K562 (cell line): Measurements from ENCODE around the gene CD99L2. TPM values are rescaled to one million over a fixed set of nuclear protein-coding genes. Genes with fewer than 3 reads are reported as not detected.

Experiments used
- ATAC-seq: fragments of 200-7000 bp; cut with Tn5 transposase; 3 replicates; pipeline ENCODE4 v1.9.1; 2020; ENCODE audit warnings: moderate library complexity
- BruUV-seq: library from RNA; stranded (reverse); fragments of 400-500 nt; replicated peaks from 2 replicates; lab custom pipeline; 2021; lab: Mats Ljungman, UMichigan
- CTCF ChIA-PET: fragments of 300-600 bp; formaldehyde crosslinking; extraction: SDS; loops from one replicate; lab custom pipeline; 2021; ENCODE audit warnings: low intra/inter-chr PET ratio; lab: Yijun Ruan, JAX
- POLR2A ChIA-PET: fragments of 300-600, 350-650 bp; sonication (Branson Sonifier 250); formaldehyde crosslinking; extraction: SDS; loops from one replicate; lab custom pipeline; 2021; ENCODE audit warnings: antibody characterized with exemption, inconsistent platforms; lab: Yijun Ruan, JAX
- DNase-seq, 4 experiments: peaks; one replicate each; pipeline versions ENCODE4 v3.0.0 to v3.0.0-alpha.2; 2011 to 2018; ENCODE audit warnings: low spot score in 3 of 4, mixed read lengths in 3 of 4; ENCODE audit errors: extremely low read depth in 1 of 4
- FAIRE-seq: peaks from 2 replicates; lab custom pipeline; 2011; peaks lifted over from hg19 to GRCh38; lab: Jason Lieb, UNC
- H2AFZ ChIP-seq: 2 replicates; pipeline ENCODE4 v1.6.0; 2011; ENCODE audit warnings: low read depth, low read length, control low read depth, inconsistent platforms
- H3K27ac ChIP-seq: fragments of 200-600 bp; 3 replicates; pipeline ENCODE4 v1.8.0; 2011; ENCODE audit warnings: low read depth, mild to moderate bottlenecking, control low read depth, inconsistent platforms, low read length, moderate library complexity, mixed read lengths; ENCODE audit errors: extremely low read depth
- H3K27me3 ChIP-seq, 2 experiments: fragments of 300-600 bp in 1 of 2; 2 replicates in 1 of 2; 3 replicates in 1 of 2; pipeline versions ENCODE4 v1.6.0 to v1.8.0; 2011; ENCODE audit warnings: inconsistent platforms in 2 of 2, low read length in 2 of 2, mild to moderate bottlenecking in 1 of 2, mixed read lengths in 1 of 2, moderate library complexity in 1 of 2; ENCODE audit not compliant: control insufficient read depth in 2 of 2, insufficient read depth in 2 of 2
- H3K36me3 ChIP-seq: fragments of 300-600 bp; 3 replicates; pipeline ENCODE4 v1.8.0; 2011; ENCODE audit warnings: mild to moderate bottlenecking, low read length, inconsistent platforms; ENCODE audit not compliant: control insufficient read depth, insufficient read depth
- H3K4me1 ChIP-seq, 2 experiments: fragments of 200-600 bp in 1 of 2; replicated peaks in 1 of 2; 2 replicates in 1 of 2; 3 replicates in 1 of 2; pipeline versions ENCODE4 v1.5.1 to v1.8.0; 2011; ENCODE audit warnings: inconsistent platforms in 2 of 2, low read length in 2 of 2, mild to moderate bottlenecking in 1 of 2, mixed read lengths in 1 of 2, moderate library complexity in 1 of 2; ENCODE audit not compliant: control insufficient read depth in 2 of 2, insufficient read depth in 2 of 2
- H3K4me2 ChIP-seq: 2 replicates; pipeline ENCODE4 v1.6.1; 2011; ENCODE audit warnings: low read length, control low read depth, inconsistent platforms, mixed read lengths; ENCODE audit not compliant: insufficient read depth
- H3K4me3 ChIP-seq: fragments of 200-600 bp; sonication (generic), shearing (Covaris generic); 2 replicates; pipeline ENCODE4 v1.5.1; 2016; ENCODE audit warnings: control low read depth, inconsistent platforms
- H3K79me2 ChIP-seq: fragments of 200-600 bp; 3 replicates; pipeline ENCODE4 v1.8.0; 2011; ENCODE audit warnings: low read length, inconsistent platforms; ENCODE audit not compliant: control insufficient read depth, insufficient read depth
- H3K9ac ChIP-seq, 2 experiments: 2 replicates each; pipeline versions ENCODE4 v1.6.0 to v1.6.1; 2011; ENCODE audit warnings: low read depth in 2 of 2, low read length in 2 of 2, control low read depth in 1 of 2, inconsistent platforms in 1 of 2, mild to moderate bottlenecking in 1 of 2, mixed read lengths in 1 of 2; ENCODE audit not compliant: insufficient read depth in 1 of 2
- H3K9me1 ChIP-seq: one replicate; pipeline ENCODE4 v1.6.0; 2011; ENCODE audit warnings: inconsistent platforms, mild to moderate bottlenecking, low read length, moderate library complexity; ENCODE audit not compliant: control insufficient read depth, insufficient read depth
- H3K9me3 ChIP-seq: replicated peaks from 2 replicates; pipeline ENCODE4 v1.5.1; 2011; ENCODE audit warnings: low read depth, low read length, inconsistent platforms; ENCODE audit not compliant: control insufficient read depth, insufficient read depth
- H4K20me1 ChIP-seq: replicated peaks from 2 replicates; pipeline ENCODE4 v1.6.1; 2011; ENCODE audit warnings: low read length, inconsistent platforms, mixed read lengths; ENCODE audit not compliant: control insufficient read depth, insufficient read depth
- ATF1 ChIP-seq, 2 experiments: fragments of 450-650 bp in 1 of 2; IDR thresholded peaks; 2 replicates each; pipeline ENCODE4 v1.6.1; 2016; ENCODE audit warnings: missing compliant biosample characterization in 1 of 2, missing genetic modification characterization in 1 of 2
- CTCF ChIP-seq, 3 experiments: IDR thresholded peaks in 2 of 3; conservative IDR thresholded peaks in 1 of 3; 2 replicates each; pipeline ENCODE4 v1.5.1; 2011 to 2012; ENCODE audit warnings: low read length in 3 of 3, mild to moderate bottlenecking in 3 of 3, control low read depth in 2 of 3, improper control_type of control experiment in 1 of 3, inconsistent platforms in 1 of 3, low read depth in 1 of 3, mixed read lengths in 1 of 3, moderate library complexity in 1 of 3; ENCODE audit not compliant: insufficient read depth in 2 of 3
- RAD21 ChIP-seq, 2 experiments: fragments of 250-450 bp in 1 of 2; fragments of 450-650 bp in 1 of 2; sonication (Bioruptor Pico) in 1 of 2; formaldehyde crosslinking in 1 of 2; IDR thresholded peaks in 1 of 2; conservative IDR thresholded peaks in 1 of 2; 2 replicates each; pipeline versions ENCODE4 v1.4.0 to v1.8.0; 2020 to 2022; ENCODE audit warnings: mild to moderate bottlenecking in 2 of 2, moderate library complexity in 1 of 2
- WGBS: fragments of 100-300 bp; shearing (Covaris generic); methylation state at CpG from one replicate; pipeline ENCODE4 v1.1.6; 2016; ENCODE audit warnings: low coverage, mixed read lengths; ENCODE audit not compliant: insufficient coverage; ENCODE audit errors: missing lambda C conversion rate; 5-methylcytosine and 5-hydroxymethylcytosine counted together
- in situ Hi-C: fragments of 300-500 bp; cut with MboI; formaldehyde crosslinking; loops from 4 replicates; pipeline ENCODE4 v1.15.0; 2018; ENCODE audit warnings: inconsistent platforms, mixed read lengths
- intact Hi-C: fragments of 100-400 bp; cut with micrococcal nuclease; formaldehyde crosslinking; loops from 2 replicates; pipeline ENCODE4 v1.14.2; 2022
- polyA plus RNA-seq, 8 experiments: library from polyadenylated mRNA; depleted of rRNA in 4 of 8; stranded (reverse) in 5 of 8; unstranded in 3 of 8; fragments of >200 nt; fragmentation: Nextera tagmentation in 2 of 8; fragmentation: Illumina TruSeq in 1 of 8; extraction: Ambion mirVana in 2 of 8; extraction: Trizol in 1 of 8; gene quantifications; 2 replicates each; pipeline versions ENCODE4 v1.2.1 to v1.2.3, GENCODE V29; 2011 to 2014; ENCODE audit warnings: inconsistent platforms in 1 of 8, missing spikeins in 1 of 8
- total RNA-seq, 7 experiments: library from RNA; depleted of rRNA in 6 of 7; stranded (reverse); fragments of >200 nt in 6 of 7; fragmentation: Illumina TruSeq in 2 of 7; extraction: Trizol in 2 of 7; gene quantifications; 2 replicates each; pipeline versions ENCODE4 v1.2.1 to v1.2.3, GENCODE V29; 2011 to 2021; ENCODE audit warnings: low replicate concordance in 1 of 7

Gene CD99L2
- total and polyA plus RNA-seq, 9 of the 15 experiments (the other 6 are each of a cell fraction or from before 2014, with no cell fraction given): 0.76 to 19.0 (median 11.9) TPM

- no peak overlapping the region for H2AFZ ChIP-seq
- peak; percentile 6 to 26 (median 15); a peak in 2 of 6 replicates for TF ChIP-seq CTCF (IDR thresholded peaks at IDR 0.05 in 2 of 3, conservative IDR thresholded peaks at IDR 0.05 in 1 of 3; ENCODE audit: insufficient read depth in 2 of 3, low read depth in 1 of 3, low read length in 3 of 3)
- no peak for TF ChIP-seq ATF1 (CRISPR knock-in tag; IDR thresholded peaks at IDR 0.05)
- no peak for TF ChIP-seq ATF1 (tag; IDR thresholded peaks at IDR 0.05)
- peak in 1 of 2 experiments; percentile 34; a peak in 2 of 4 replicates for TF ChIP-seq RAD21 (CRISPR knock-in tag; conservative IDR thresholded peaks at IDR 0.05 in 1 of 2, IDR thresholded peaks at IDR 0.05 in 1 of 2)
- H3K4me3 ChIP-seq: no peak overlapping the region
- no peaks in the 10 kb centered on the region for H4K20me1 ChIP-seq
- no peak overlapping the region for H3K27ac ChIP-seq
- ATAC-seq: no peak
- FAIRE-seq: no peak
- no peaks in the 10 kb centered on the region for H3K27me3 ChIP-seq
- ChIA-PET CTCF (interaction anchor here (0.9 kb wide), 1 partner anchor 307 kb away, joined by 6 read pairs; no protein-coding TSS in a partner anchor), POLR2A (interaction anchor here (0.7 kb wide), 1 partner anchor 392 kb away, joined by 4 read pairs; no protein-coding TSS in a partner anchor)
- no peak for DNase-seq
- no peak overlapping the region for H3K4me2 ChIP-seq
- H3K9me1 ChIP-seq: no peaks in the 10 kb centered on the region
- BruUV-seq: no TSS peak
- 67% methylated on average over 11 of the region's 14 CpGs for WGBS
- intact Hi-C loops (loop anchor here (10.0 kb wide), 1 partner anchor 910 kb away; no protein-coding TSS in a partner anchor), in situ Hi-C loops (loop anchor here (5.0 to 25.0 kb wide), 4 partner anchors 227 to 912 kb away; partner anchors contain the start of gene PRRG3)
- H3K9me3 ChIP-seq: no peaks in the 10 kb centered on the region
- peaks cover 0 to 10% of the 10 kb centered on the region in 2 experiments; a peak in 1 of 5 replicates for H3K4me1 ChIP-seq
- no peaks in the 10 kb centered on the region for H3K36me3 ChIP-seq
- no peaks in the 10 kb centered on the region for H3K79me2 ChIP-seq
- no peak overlapping the region for H3K9ac ChIP-seq
Measured at GRCh38 chrX:150774798-150775568, 123.5 kb downstream of the CD99L2 start.
